ENCODE results near the gene TEX19. TPM values are rescaled to one million over a fixed set of nuclear protein-coding genes. Genes with fewer than 3 reads are reported as not detected.

TEX19 gene
- total and polyA plus RNA-seq, 10 donors, result not detected

- peaks cover 0 to 68% (median 24%) of the 10 kb centered on the region in 6 donors for H3K36me3 ChIP-seq
- DNase-seq, result no peak
- WGBS, 5 donors, result 85 to 96% (median 95%) methylated on average over 11 to 12 of the region's 12 CpGs
- peaks cover 0 to 5% (median 2%) of the 10 kb centered on the region in 6 donors for H3K4me1 ChIP-seq
- H3K27me3 ChIP-seq (replicated peaks in 1 of 7), result no peaks in the 10 kb centered on the region
- no peaks in the 10 kb centered on the region for H3K9me3 ChIP-seq
- H3K4me3 ChIP-seq, result no peak overlapping the region
- TF ChIP-seq POLR2AphosphoS5 (IDR thresholded peaks at IDR 0.05) (no peak), CTCF (IDR thresholded peaks at IDR 0.05 in 8 of 11, conservative IDR thresholded peaks at IDR 0.05 in 3 of 11) (no peak), POLR2A (IDR thresholded peaks at IDR 0.05) (no peak)
- no peak overlapping the region for H3K27ac ChIP-seq
- intact Hi-C loops (cut with DNase I; ENCODE audit: low total_unique reads), result no loop called here
Measured at GRCh38 chr17:82394278-82394677, 35.2 kb downstream of the TEX19 start.

GRCh38 chr17:82396601-82397435, 37.8 kb downstream of the TEX19 start:
- Histone ChIP-seq H3K36me3 (peaks cover 0 to 74% (median 21%) of the 10 kb centered on the region in 6 donors), H3K9me3 (no peaks in the 10 kb centered on the region), H3K4me1 (peaks cover 6 to 30% (median 23%) of the 10 kb centered on the region in 6 donors), H3K4me3 (no peak overlapping the region), H3K27me3 (replicated peaks in 1 of 7) (no peaks in the 10 kb centered on the region), H3K27ac (no peak overlapping the region)
- TF ChIP-seq POLR2A (IDR thresholded peaks at IDR 0.05), result no peak
- no peak for TF ChIP-seq POLR2AphosphoS5 (IDR thresholded peaks at IDR 0.05)
- TF ChIP-seq CTCF (IDR thresholded peaks at IDR 0.05 in 8 of 11, conservative IDR thresholded peaks at IDR 0.05 in 3 of 11), result no peak
- no peak for DNase-seq
- intact Hi-C loops (cut with DNase I; ENCODE audit: low total_unique reads), result no loop called here
- 70 to 85% (median 82%) methylated on average over 14 to 19 of the region's 19 CpGs for WGBS, 5 donors

- Histone ChIP-seq H3K27me3 (replicated peaks in 1 of 7) (no peaks in the 10 kb centered on the region), H3K4me1 (peaks cover 6 to 32% (median 23%) of the 10 kb centered on the region in 6 donors), H3K9me3 (no peaks in the 10 kb centered on the region), H3K36me3 (peaks cover 0 to 74% (median 14%) of the 10 kb centered on the region in 6 donors), H3K4me3 (no peak overlapping the region), H3K27ac (no peak overlapping the region)
- no peak for TF ChIP-seq POLR2AphosphoS5 (IDR thresholded peaks at IDR 0.05)
- no peak for TF ChIP-seq CTCF (IDR thresholded peaks at IDR 0.05 in 8 of 11, conservative IDR thresholded peaks at IDR 0.05 in 3 of 11)
- TF ChIP-seq POLR2A (IDR thresholded peaks at IDR 0.05), result no peak
- DNase-seq, result no peak
- 87 to 95% (median 92%) methylated on average over 29 to 38 of the region's 38 CpGs for WGBS, 5 donors
- intact Hi-C loops (cut with DNase I; ENCODE audit: low total_unique reads), result no loop called here
Measured at GRCh38 chr17:82397449-82398335, 38.6 kb downstream of the TEX19 start.

Data from spleen (tissue), 11 donors.